ENCODE measurements around the gene LSM14A. TPM values are rescaled to one million over a fixed set of nuclear protein-coding genes. Genes with fewer than 3 reads are reported as not detected.

The LSM14A gene
- total and polyA plus RNA-seq, 2 of the 13 experiments (the other 11 are each of a cell fraction or from before 2014, with no cell fraction given): 77.0 to 83.6 TPM

GRCh38 chr19:34254046-34254697 lies 81.9 kb downstream of the LSM14A start, which contains the start of gene GARRE1 (continued):
- no peak for TF ChIP-seq RERE (CRISPR knock-in tag; IDR thresholded peaks at IDR 0.05; ENCODE audit: low read depth)
- TF ChIP-seq SNRNP70 (IDR thresholded peaks at IDR 0.05; ENCODE audit: low read depth, low read length): no peak
- no peak for TF ChIP-seq TBX2 (CRISPR knock-in tag; IDR thresholded peaks at IDR 0.05; ENCODE audit: borderline replicate concordance)
- TF ChIP-seq SAP130 (CRISPR knock-in tag; IDR thresholded peaks at IDR 0.05; ENCODE audit: low read depth): peak; percentile 74
- no peak for TF ChIP-seq THYN1 (CRISPR knock-in tag; IDR thresholded peaks at IDR 0.05; ENCODE audit: borderline replicate concordance, low read depth)
- no peak for TF ChIP-seq HOXA9 (CRISPR knock-in tag; IDR thresholded peaks at IDR 0.05; ENCODE audit: borderline replicate concordance)
- TF ChIP-seq MEF2D (CRISPR knock-in tag; IDR thresholded peaks at IDR 0.05): peak; percentile 74
- no peak for TF ChIP-seq TFAP4 (IDR thresholded peaks at IDR 0.05; ENCODE audit: borderline replicate concordance, low read depth)
- TF ChIP-seq ZFP36L2 (CRISPR knock-in tag; IDR thresholded peaks at IDR 0.05): no peak
- TF ChIP-seq PTBP1 (IDR thresholded peaks at IDR 0.05; ENCODE audit: low read depth, low read length, poor library complexity, severe bottlenecking): no peak
- no peak for TF ChIP-seq ZNF263 (CRISPR knock-in tag; IDR thresholded peaks at IDR 0.05)
- no peak for TF ChIP-seq SETDB1 (CRISPR knock-in tag; IDR thresholded peaks at IDR 0.05; ENCODE audit: borderline replicate concordance)
- no peak for TF ChIP-seq NFE2L1 (CRISPR knock-in tag; IDR thresholded peaks at IDR 0.05; ENCODE audit: borderline replicate concordance)
- TF ChIP-seq ZNF34 (CRISPR knock-in tag; IDR thresholded peaks at IDR 0.05; ENCODE audit: borderline replicate concordance): no peak
- peak; percentile 22 for TF ChIP-seq ZNF407 (CRISPR knock-in tag; IDR thresholded peaks at IDR 0.05; ENCODE audit: not compliant biosample characterization)
